H9 (cell line): ENCODE results near the gene STK25. TPM values are rescaled to one million over a fixed set of nuclear protein-coding genes. Genes with fewer than 3 reads are reported as not detected.

ENCODE experiments used
- DNase-seq: peaks from one replicate; pipeline ENCODE4 v3.0.0-alpha.2; 2017
- H2AFZ ChIP-seq: one replicate; pipeline ENCODE4 v1.6.1; 2013; ENCODE audit warnings: mild to moderate bottlenecking, low read length, control low read depth, moderate library complexity
- H2AK5ac ChIP-seq: 2 replicates; pipeline ENCODE4 v1.6.1; 2013; ENCODE audit warnings: low read length, control low read depth, mixed read lengths; ENCODE audit not compliant: insufficient read length
- H2BK120ac ChIP-seq: one replicate; pipeline ENCODE4 v1.6.1; 2013; ENCODE audit warnings: low read depth, mild to moderate bottlenecking, low read length, control low read depth, inconsistent platforms; ENCODE audit not compliant: poor library complexity, severe bottlenecking
- H2BK12ac ChIP-seq: 2 replicates; pipeline ENCODE4 v1.6.1; 2013; ENCODE audit warnings: low read length, control low read depth, mixed read lengths, low read depth; ENCODE audit not compliant: insufficient read length
- H2BK15ac ChIP-seq: 2 replicates; pipeline ENCODE4 v1.6.1; 2013; ENCODE audit warnings: low read depth, low read length, control low read depth
- H2BK20ac ChIP-seq: one replicate; pipeline ENCODE4 v1.6.1; 2013; ENCODE audit warnings: low read depth, mild to moderate bottlenecking, low read length, control low read depth, inconsistent platforms; ENCODE audit not compliant: poor library complexity, severe bottlenecking
- H2BK5ac ChIP-seq: 2 replicates; pipeline ENCODE4 v1.6.1; 2013; ENCODE audit warnings: low read length, control low read depth, mixed read lengths; ENCODE audit not compliant: insufficient read length
- H3K14ac ChIP-seq: 2 replicates; pipeline ENCODE4 v1.6.1; 2013; ENCODE audit warnings: low read length, control low read depth; ENCODE audit not compliant: insufficient read depth
- H3K18ac ChIP-seq: 2 replicates; pipeline ENCODE4 v1.6.1; 2013; ENCODE audit warnings: low read depth, mild to moderate bottlenecking, mixed read lengths, low read length, control low read depth; ENCODE audit not compliant: insufficient read length
- H3K23ac ChIP-seq: 2 replicates; pipeline ENCODE4 v1.6.1; 2013; ENCODE audit warnings: low read length, control low read depth, mixed read lengths, low read depth; ENCODE audit not compliant: insufficient read length
- H3K23me2 ChIP-seq: 2 replicates; pipeline ENCODE4 v1.6.1; 2013; ENCODE audit warnings: low read depth, mild to moderate bottlenecking, mixed read lengths, low read length, control low read depth; ENCODE audit not compliant: insufficient read length, poor library complexity, severe bottlenecking
- H3K27ac ChIP-seq: 2 replicates; pipeline ENCODE4 v1.5.1; 2013; ENCODE audit warnings: low read length, control low read depth, mixed read lengths, low read depth; ENCODE audit not compliant: insufficient read length
- H3K27me3 ChIP-seq: 2 replicates; pipeline ENCODE4 v1.6.1; 2013; ENCODE audit warnings: low read length, control low read depth, inconsistent platforms; ENCODE audit not compliant: insufficient read depth
- H3K4ac ChIP-seq: 2 replicates; pipeline ENCODE4 v1.6.1; 2013; ENCODE audit warnings: low read depth, mild to moderate bottlenecking, control low read depth, inconsistent platforms, low read length, moderate library complexity
- H3K4me1 ChIP-seq: 2 replicates; pipeline ENCODE4 v1.6.1; 2013; ENCODE audit warnings: low read length, control low read depth, inconsistent platforms; ENCODE audit not compliant: insufficient read depth
- H3K4me2 ChIP-seq: 2 replicates; pipeline ENCODE4 v1.6.1; 2013; ENCODE audit warnings: low read length, control low read depth, mixed read lengths; ENCODE audit not compliant: insufficient read length, insufficient read depth
- H3K56ac ChIP-seq: 2 replicates; pipeline ENCODE4 v1.6.1; 2013; ENCODE audit warnings: low read depth, mild to moderate bottlenecking, mixed read lengths, low read length, control low read depth; ENCODE audit not compliant: insufficient read length
- H3K79me1 ChIP-seq: 2 replicates; pipeline ENCODE4 v1.6.1; 2013; ENCODE audit warnings: low read depth, mild to moderate bottlenecking, moderate library complexity, low read length, control low read depth, inconsistent platforms; ENCODE audit not compliant: insufficient read depth, poor library complexity, severe bottlenecking
- H3K79me2 ChIP-seq: 2 replicates; pipeline ENCODE4 v1.6.1; 2013; ENCODE audit warnings: low read length, control low read depth, inconsistent platforms; ENCODE audit not compliant: insufficient read depth
- H3K9ac ChIP-seq: 2 replicates; pipeline ENCODE4 v1.6.1; 2013; ENCODE audit warnings: low read length, control low read depth, mixed read lengths; ENCODE audit not compliant: insufficient read length; ENCODE audit errors: extremely low read depth
- H3K9me3 ChIP-seq: one replicate; pipeline ENCODE4 v1.6.1; 2013; ENCODE audit warnings: low read depth, low read length, inconsistent platforms; ENCODE audit not compliant: control insufficient read depth
- H3T11ph ChIP-seq: one replicate; pipeline ENCODE4 v1.6.1; 2013; ENCODE audit warnings: mild to moderate bottlenecking, low read length, control low read depth, inconsistent platforms
- H4K20me1 ChIP-seq: one replicate; pipeline ENCODE4 v1.6.1; 2013; ENCODE audit not compliant: control insufficient read depth, insufficient read length, insufficient read depth
- H4K5ac ChIP-seq: 2 replicates; pipeline ENCODE4 v1.6.1; 2013; ENCODE audit warnings: low read depth, mild to moderate bottlenecking, mixed read lengths, low read length, control low read depth; ENCODE audit not compliant: insufficient read length
- H4K8ac ChIP-seq: replicated peaks from 2 replicates; pipeline ENCODE4 v1.6.1; 2013; ENCODE audit warnings: low read length, control low read depth, mixed read lengths, low read depth; ENCODE audit not compliant: insufficient read length
- H4K91ac ChIP-seq: 2 replicates; pipeline ENCODE4 v1.6.1; 2013; ENCODE audit warnings: low read depth, mild to moderate bottlenecking, moderate library complexity, mixed read lengths, low read length, control low read depth; ENCODE audit not compliant: insufficient read length
- H3K27ac Mint-ChIP-seq, 3 experiments: 2 replicates in 2 of 3; 3 replicates in 1 of 3; pipeline ENCODE4 v1.8.0; 2020 to 2021; ENCODE audit warnings: mixed read lengths in 3 of 3, mild to moderate bottlenecking in 1 of 3, moderate library complexity in 1 of 3
- H3K27me3 Mint-ChIP-seq: 2 replicates; pipeline ENCODE4 v1.8.0; 2021; ENCODE audit warnings: low read depth, mild to moderate bottlenecking, moderate library complexity, mixed read lengths
- H3K36me3 Mint-ChIP-seq, 3 experiments: 2 replicates in 2 of 3; 3 replicates in 1 of 3; pipeline ENCODE4 v1.8.0; 2020 to 2021; ENCODE audit warnings: low read depth in 3 of 3, mixed read lengths in 3 of 3; ENCODE audit not compliant: insufficient read depth in 1 of 3
- H3K4me1 Mint-ChIP-seq, 2 experiments: 2 replicates each; pipeline ENCODE4 v1.8.0; 2020; ENCODE audit warnings: mixed read lengths in 2 of 2
- H3K4me3 Mint-ChIP-seq, 2 experiments: 2 replicates in 1 of 2; 3 replicates in 1 of 2; pipeline ENCODE4 v1.8.0; 2020 to 2021; ENCODE audit warnings: mild to moderate bottlenecking in 2 of 2, mixed read lengths in 2 of 2, moderate library complexity in 1 of 2
- H3K9me3 Mint-ChIP-seq, 2 experiments: 2 replicates in 1 of 2; 3 replicates in 1 of 2; pipeline ENCODE4 v1.8.0; 2020; ENCODE audit warnings: mild to moderate bottlenecking in 2 of 2, mixed read lengths in 2 of 2, moderate library complexity in 1 of 2
- WGBS: extraction: QIAGEN DNeasy Blood & Tissue Kit; methylation state at CpG from one replicate; pipeline ENCODE4 v1.1.7; 2013; ENCODE audit warnings: missing lambda C conversion rate, low lambda C conversion rate, mixed read lengths; ENCODE audit not compliant: insufficient read length; ENCODE audit errors: extremely low coverage; 5-methylcytosine and 5-hydroxymethylcytosine counted together
- total RNA-seq: library from RNA; stranded (reverse); gene quantifications from 2 replicates; pipeline ENCODE4 v1.2.1, GENCODE V29; 2021
- TF ChIP-seq, protein P1 (sequence below): fragments of 200-600 bp; sonication (generic); conservative IDR thresholded peaks from 3 replicates; pipeline ENCODE4 v1.8.0; 2021; ENCODE audit warnings: antibody characterized with exemption, mild to moderate bottlenecking

Gene STK25
- total RNA-seq, 1 experiment from 2014 or later, result 189 TPM

DNA sequence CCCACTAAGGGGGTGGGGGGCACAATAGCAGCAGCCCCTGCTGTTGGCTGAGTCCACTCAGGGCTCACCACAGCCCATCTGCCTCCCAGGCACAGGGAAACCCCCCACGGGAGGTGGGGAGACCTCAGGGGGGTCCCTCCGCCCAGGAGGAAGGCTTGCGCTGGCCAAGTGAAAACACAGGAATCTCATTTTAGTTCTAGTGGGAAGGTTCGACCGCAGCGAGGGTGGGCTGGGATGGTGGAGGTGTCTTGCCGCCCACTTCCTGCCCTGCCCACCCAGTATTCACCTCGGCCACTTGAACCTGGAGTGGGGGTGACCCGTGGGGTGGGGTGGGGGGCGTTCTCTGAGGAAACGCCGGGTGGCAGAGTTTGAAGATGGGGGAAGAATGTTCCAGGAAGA, 43.2 kb upstream of the STK25 start:
- no peak overlapping the region for H3K23ac ChIP-seq
- no peak overlapping the region for H3K27ac ChIP-seq
- no peak overlapping the region for H2BK15ac ChIP-seq
- peaks cover 5% of the 10 kb centered on the region; the same call in 1 of the 2 replicates for H3K4me1 ChIP-seq
- no peak overlapping the region for H3K9ac ChIP-seq
- H2AK5ac ChIP-seq, result no peak overlapping the region
- H3K36me3 Mint-ChIP-seq, result no peaks in the 10 kb centered on the region; a peak in 1 of 7 replicates
- no peak overlapping the region for H2AFZ ChIP-seq
- H2BK12ac ChIP-seq, result no peak overlapping the region
- H2BK20ac ChIP-seq, result no peak overlapping the region
- H3K27ac Mint-ChIP-seq, result peak overlapping the region in 1 of 3 experiments; percentile 82; a peak in 1 of 7 replicates
- H3K4me3 Mint-ChIP-seq, result no peak overlapping the region
- H4K20me1 ChIP-seq, result no peaks in the 10 kb centered on the region
- no peaks in the 10 kb centered on the region for H3K23me2 ChIP-seq
- H4K5ac ChIP-seq, result no peak overlapping the region
- H3K4me1 Mint-ChIP-seq, result peaks cover 13 to 14% of the 10 kb centered on the region in 2 experiments
- H4K91ac ChIP-seq, result no peak overlapping the region
- no peak overlapping the region for H2BK120ac ChIP-seq
- H2BK5ac ChIP-seq, result no peak overlapping the region
- H3K9me3 ChIP-seq, result no peaks in the 10 kb centered on the region
- no CpG with 5 or more reads among the region's 12 CpGs for whole genome bisulfite sequencing
- no peak overlapping the region for H4K8ac ChIP-seq
- no peaks in the 10 kb centered on the region for H3K27me3 ChIP-seq
- no peak overlapping the region for H3T11ph ChIP-seq
- H3K56ac ChIP-seq, result no peak overlapping the region
- TF ChIP-seq, protein P1, sequence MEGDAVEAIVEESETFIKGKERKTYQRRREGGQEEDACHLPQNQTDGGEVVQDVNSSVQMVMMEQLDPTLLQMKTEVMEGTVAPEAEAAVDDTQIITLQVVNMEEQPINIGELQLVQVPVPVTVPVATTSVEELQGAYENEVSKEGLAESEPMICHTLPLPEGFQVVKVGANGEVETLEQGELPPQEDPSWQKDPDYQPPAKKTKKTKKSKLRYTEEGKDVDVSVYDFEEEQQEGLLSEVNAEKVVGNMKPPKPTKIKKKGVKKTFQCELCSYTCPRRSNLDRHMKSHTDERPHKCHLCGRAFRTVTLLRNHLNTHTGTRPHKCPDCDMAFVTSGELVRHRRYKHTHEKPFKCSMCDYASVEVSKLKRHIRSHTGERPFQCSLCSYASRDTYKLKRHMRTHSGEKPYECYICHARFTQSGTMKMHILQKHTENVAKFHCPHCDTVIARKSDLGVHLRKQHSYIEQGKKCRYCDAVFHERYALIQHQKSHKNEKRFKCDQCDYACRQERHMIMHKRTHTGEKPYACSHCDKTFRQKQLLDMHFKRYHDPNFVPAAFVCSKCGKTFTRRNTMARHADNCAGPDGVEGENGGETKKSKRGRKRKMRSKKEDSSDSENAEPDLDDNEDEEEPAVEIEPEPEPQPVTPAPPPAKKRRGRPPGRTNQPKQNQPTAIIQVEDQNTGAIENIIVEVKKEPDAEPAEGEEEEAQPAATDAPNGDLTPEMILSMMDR, result no peak
- H3K18ac ChIP-seq, result no peak overlapping the region
- H3K9me3 Mint-ChIP-seq, result no peaks in the 10 kb centered on the region
- no peaks in the 10 kb centered on the region for H3K79me1 ChIP-seq
- no peaks in the 10 kb centered on the region for H3K79me2 ChIP-seq
- no peak overlapping the region for H3K4me2 ChIP-seq
- peaks cover 6% of the 10 kb centered on the region for H3K27me3 Mint-ChIP-seq
- no peak overlapping the region for H3K4ac ChIP-seq
- DNase-seq, result no peak
- no peak overlapping the region; the same call in 1 of the 2 replicates for H3K14ac ChIP-seq
